Astrocyte of the spinal cord (primary cell): Measurements from ENCODE around the gene L3MBTL1.

ENCODE experiments used
- DNase-seq: peaks from one replicate; pipeline ENCODE4 v3.0.0; 2011; ENCODE audit warnings: low read depth, low spot score
- H3K4me3 ChIP-seq: 2 replicates; pipeline ENCODE4 v1.5.1; 2011; ENCODE audit warnings: low read depth, mild to moderate bottlenecking, low read length, moderate library complexity
- CTCF ChIP-seq: IDR thresholded peaks from 2 replicates; pipeline ENCODE4 v1.5.1; 2012; ENCODE audit warnings: low read depth, mild to moderate bottlenecking, low read length, inconsistent platforms
- in situ Hi-C: cut with HindIII; loops from 2 replicates; pipeline ENCODE4 v1.10.0; 2017; ENCODE audit warnings: low sequenced_read_pairs

L3MBTL1 gene

GRCh38 chr20:43563991-43564390 is 56.5 kb downstream of the L3MBTL1 start:
- DNase-seq: no peak
- H3K4me3 ChIP-seq: no peak overlapping the region
- TF ChIP-seq CTCF: no peak
- in situ Hi-C loops: no loop called here

- in situ Hi-C loops: no loop called here
- no peak for DNase-seq
- no peak overlapping the region for H3K4me3 ChIP-seq
- no peak for TF ChIP-seq CTCF
These were observed 57.0 kb downstream of the L3MBTL1 start for GRCh38 chr20:43564455-43564854.

- TF ChIP-seq CTCF: no peak
- in situ Hi-C loops: no loop called here
- no peak overlapping the region for H3K4me3 ChIP-seq
- no peak for DNase-seq
These were observed 57.7 kb downstream of the L3MBTL1 start for GRCh38 chr20:43564993-43565757.

GRCh38 chr20:43565758-43566104 is 58.2 kb downstream of the L3MBTL1 start:
- no peak for DNase-seq
- TF ChIP-seq CTCF: no peak
- H3K4me3 ChIP-seq: no peak overlapping the region
- in situ Hi-C loops: no loop called here

GRCh38 chr20:43567477-43567876 is 60.0 kb downstream of the L3MBTL1 start:
- H3K4me3 ChIP-seq: no peak overlapping the region
- in situ Hi-C loops: no loop called here
- DNase-seq: no peak
- TF ChIP-seq CTCF: no peak

GRCh38 chr20:43568706-43569105 is 61.2 kb downstream of the L3MBTL1 start:
- no peak for TF ChIP-seq CTCF
- DNase-seq: no peak
- in situ Hi-C loops: no loop called here
- no peak overlapping the region for H3K4me3 ChIP-seq
